AG09309 (cell line): ENCODE results near the gene KDELR1.
A peak's percentile ranks its signal among the peaks of the same experiment; 100 is the strongest.

Source experiments
- DNase-seq: peaks from one replicate; pipeline ENCODE4 v3.0.0-alpha.2; 2010; ENCODE audit warnings: low read depth
- H3K4me3 ChIP-seq: 2 replicates; pipeline ENCODE4 v1.5.1; 2011; ENCODE audit warnings: mild to moderate bottlenecking, low read depth, low read length, moderate library complexity; ENCODE audit not compliant: control insufficient read depth
- TF ChIP-seq, protein P1 (sequence below): IDR thresholded peaks from 2 replicates; pipeline ENCODE4 v1.5.1; 2011; ENCODE audit warnings: mild to moderate bottlenecking, low read depth, low read length, inconsistent platforms; ENCODE audit not compliant: insufficient read depth, control insufficient read depth; ENCODE audit errors: missing control alignments

Gene KDELR1

GRCh38 chr19:48419158-48419920 lies 28.0 kb upstream of the KDELR1 start:
- TF ChIP-seq, protein P1, sequence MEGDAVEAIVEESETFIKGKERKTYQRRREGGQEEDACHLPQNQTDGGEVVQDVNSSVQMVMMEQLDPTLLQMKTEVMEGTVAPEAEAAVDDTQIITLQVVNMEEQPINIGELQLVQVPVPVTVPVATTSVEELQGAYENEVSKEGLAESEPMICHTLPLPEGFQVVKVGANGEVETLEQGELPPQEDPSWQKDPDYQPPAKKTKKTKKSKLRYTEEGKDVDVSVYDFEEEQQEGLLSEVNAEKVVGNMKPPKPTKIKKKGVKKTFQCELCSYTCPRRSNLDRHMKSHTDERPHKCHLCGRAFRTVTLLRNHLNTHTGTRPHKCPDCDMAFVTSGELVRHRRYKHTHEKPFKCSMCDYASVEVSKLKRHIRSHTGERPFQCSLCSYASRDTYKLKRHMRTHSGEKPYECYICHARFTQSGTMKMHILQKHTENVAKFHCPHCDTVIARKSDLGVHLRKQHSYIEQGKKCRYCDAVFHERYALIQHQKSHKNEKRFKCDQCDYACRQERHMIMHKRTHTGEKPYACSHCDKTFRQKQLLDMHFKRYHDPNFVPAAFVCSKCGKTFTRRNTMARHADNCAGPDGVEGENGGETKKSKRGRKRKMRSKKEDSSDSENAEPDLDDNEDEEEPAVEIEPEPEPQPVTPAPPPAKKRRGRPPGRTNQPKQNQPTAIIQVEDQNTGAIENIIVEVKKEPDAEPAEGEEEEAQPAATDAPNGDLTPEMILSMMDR = no peak
- DNase-seq = no peak
- H3K4me3 ChIP-seq = no peak overlapping the region

- H3K4me3 ChIP-seq = no peak overlapping the region
- DNase-seq = no peak
- TF ChIP-seq, protein P1 = peak; percentile 39
Observed at GRCh38 chr19:48418317-48419064, 27.1 kb upstream of the KDELR1 start.

DNA sequence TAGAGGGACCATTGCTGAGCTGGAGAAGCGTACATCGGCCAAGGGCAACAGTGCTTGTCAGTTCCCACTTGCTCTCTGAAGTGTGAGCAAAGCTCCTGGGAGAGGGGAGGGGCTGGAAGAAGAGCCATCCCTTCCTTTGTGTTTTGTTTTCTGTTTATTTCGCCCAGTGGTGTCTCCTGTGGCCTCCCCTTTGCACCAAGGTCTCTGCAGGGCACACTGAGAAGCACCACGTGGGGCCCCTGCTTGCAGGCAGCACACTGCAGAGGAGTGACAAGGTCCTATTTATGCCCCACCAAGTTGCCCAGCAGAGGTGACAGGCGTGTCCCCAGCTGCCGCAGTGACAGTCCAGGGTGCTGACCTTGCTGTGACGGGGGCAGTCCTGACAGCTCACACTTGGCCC lies 26.1 kb upstream of the KDELR1 start:
- H3K4me3 ChIP-seq = no peak overlapping the region

GRCh38 chr19:48415806-48416221 lies 24.5 kb upstream of the KDELR1 start:
- H3K4me3 ChIP-seq = no peak overlapping the region
- DNase-seq = no peak
- TF ChIP-seq, protein P1 = no peak

More for the DNA sequence above, 26.1 kb upstream of the KDELR1 start:
- no peak for DNase-seq
- TF ChIP-seq, protein P1 = no peak

DNA sequence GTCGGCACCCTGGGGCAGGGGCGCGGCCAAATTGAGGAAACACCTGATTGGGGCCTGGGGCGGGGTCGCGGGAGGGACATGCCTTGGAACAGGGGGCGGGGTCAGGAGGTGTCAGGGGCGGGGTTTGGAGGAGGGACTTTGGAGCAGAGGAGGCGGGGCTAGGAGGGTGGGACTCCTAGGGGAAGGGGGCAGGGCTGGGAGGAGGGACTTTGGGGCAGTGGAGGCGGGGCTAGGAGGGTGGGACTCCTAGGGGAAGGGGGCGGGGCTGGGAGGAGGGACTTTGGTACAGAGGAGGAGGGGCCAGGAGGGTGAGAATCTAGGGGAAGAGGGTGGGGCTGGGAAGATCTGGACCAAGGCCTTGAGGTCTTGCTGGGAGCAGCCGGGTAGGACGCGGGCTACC lies 24.0 kb upstream of the KDELR1 start:
- TF ChIP-seq, protein P1 = no peak
- H3K4me3 ChIP-seq = no peak overlapping the region
- no peak for DNase-seq

- no peak for DNase-seq
- TF ChIP-seq, protein P1 = no peak
- no peak overlapping the region for H3K4me3 ChIP-seq
Observed at GRCh38 chr19:48413879-48414587, 22.7 kb upstream of the KDELR1 start.
